Measurements from ENCODE around the gene PRKCA. TPM values are rescaled to one million over a fixed set of nuclear protein-coding genes. Genes with fewer than 3 reads are reported as not detected.

Gene PRKCA
- total and polyA plus RNA-seq, 9 of the 15 experiments (the other 6 are each of a cell fraction or from before 2014, with no cell fraction given) = 3.2 to 33.0 (median 17.8) TPM

DNA sequence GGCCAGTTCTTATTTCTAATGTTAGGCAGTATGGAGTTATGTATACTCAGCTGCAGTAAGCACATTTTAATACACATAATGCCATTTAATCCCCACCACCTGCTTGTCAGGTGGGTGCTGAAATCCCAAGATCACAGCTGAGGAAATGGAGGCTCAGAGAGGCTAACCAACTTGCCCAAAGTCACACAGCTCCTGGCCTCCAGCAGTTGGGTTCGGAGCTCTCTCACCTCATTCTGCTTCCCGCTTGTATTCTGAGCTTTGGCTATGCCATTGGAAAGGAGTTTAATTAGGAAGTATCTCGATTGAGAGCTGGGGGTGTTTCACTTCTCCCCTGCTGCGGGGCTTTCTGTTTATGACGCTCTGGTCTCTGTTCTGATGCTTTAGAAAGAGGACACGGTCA, 459.9 kb downstream of the PRKCA start:
- FAIRE-seq = no peak
- TF ChIP-seq, protein P1, sequence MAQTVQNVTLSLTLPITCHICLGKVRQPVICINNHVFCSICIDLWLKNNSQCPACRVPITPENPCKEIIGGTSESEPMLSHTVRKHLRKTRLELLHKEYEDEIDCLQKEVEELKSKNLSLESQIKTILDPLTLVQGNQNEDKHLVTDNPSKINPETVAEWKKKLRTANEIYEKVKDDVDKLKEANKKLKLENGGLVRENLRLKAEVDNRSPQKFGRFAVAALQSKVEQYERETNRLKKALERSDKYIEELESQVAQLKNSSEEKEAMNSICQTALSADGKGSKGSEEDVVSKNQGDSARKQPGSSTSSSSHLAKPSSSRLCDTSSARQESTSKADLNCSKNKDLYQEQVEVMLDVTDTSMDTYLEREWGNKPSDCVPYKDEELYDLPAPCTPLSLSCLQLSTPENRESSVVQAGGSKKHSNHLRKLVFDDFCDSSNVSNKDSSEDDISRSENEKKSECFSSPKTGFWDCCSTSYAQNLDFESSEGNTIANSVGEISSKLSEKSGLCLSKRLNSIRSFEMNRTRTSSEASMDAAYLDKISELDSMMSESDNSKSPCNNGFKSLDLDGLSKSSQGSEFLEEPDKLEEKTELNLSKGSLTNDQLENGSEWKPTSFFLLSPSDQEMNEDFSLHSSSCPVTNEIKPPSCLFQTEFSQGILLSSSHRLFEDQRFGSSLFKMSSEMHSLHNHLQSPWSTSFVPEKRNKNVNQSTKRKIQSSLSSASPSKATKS (CRISPR knock-in tag; IDR thresholded peaks at IDR 0.05) = no peak
- TF ChIP-seq ZNF717 (CRISPR knock-in tag; IDR thresholded peaks at IDR 0.05) (no peak), TAF1 (IDR thresholded peaks at IDR 0.05; ENCODE audit: control insufficient read depth, extremely low read depth, insufficient read depth, low read length, severe bottlenecking) (no peak), KDM1A (IDR thresholded peaks at IDR 0.05) (0 out of 4 replicates have a peak, but pooled peaks of 1 of the 2 experiments have one; percentile 8), RBM25 (IDR thresholded peaks at IDR 0.05; ENCODE audit: low read depth, low read length, severe bottlenecking) (peak; percentile 82), ZNF23 (CRISPR knock-in tag; IDR thresholded peaks at IDR 0.05) (no peak), BRD9 (IDR thresholded peaks at IDR 0.05; ENCODE audit: low read depth, partially characterized antibody) (peak; percentile 77), ZFP36 (IDR thresholded peaks at IDR 0.05; ENCODE audit: low read depth, low read length, partially characterized antibody) (peak; percentile 72)
- TF ChIP-seq, protein P2, sequence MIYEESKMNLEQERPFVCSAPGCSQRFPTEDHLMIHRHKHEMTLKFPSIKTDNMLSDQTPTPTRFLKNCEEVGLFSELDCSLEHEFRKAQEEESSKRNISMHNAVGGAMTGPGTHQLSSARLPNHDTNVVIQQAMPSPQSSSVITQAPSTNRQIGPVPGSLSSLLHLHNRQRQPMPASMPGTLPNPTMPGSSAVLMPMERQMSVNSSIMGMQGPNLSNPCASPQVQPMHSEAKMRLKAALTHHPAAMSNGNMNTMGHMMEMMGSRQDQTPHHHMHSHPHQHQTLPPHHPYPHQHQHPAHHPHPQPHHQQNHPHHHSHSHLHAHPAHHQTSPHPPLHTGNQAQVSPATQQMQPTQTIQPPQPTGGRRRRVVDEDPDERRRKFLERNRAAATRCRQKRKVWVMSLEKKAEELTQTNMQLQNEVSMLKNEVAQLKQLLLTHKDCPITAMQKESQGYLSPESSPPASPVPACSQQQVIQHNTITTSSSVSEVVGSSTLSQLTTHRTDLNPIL (CRISPR knock-in tag; IDR thresholded peaks at IDR 0.05) = no peak
- TF ChIP-seq, protein P3, sequence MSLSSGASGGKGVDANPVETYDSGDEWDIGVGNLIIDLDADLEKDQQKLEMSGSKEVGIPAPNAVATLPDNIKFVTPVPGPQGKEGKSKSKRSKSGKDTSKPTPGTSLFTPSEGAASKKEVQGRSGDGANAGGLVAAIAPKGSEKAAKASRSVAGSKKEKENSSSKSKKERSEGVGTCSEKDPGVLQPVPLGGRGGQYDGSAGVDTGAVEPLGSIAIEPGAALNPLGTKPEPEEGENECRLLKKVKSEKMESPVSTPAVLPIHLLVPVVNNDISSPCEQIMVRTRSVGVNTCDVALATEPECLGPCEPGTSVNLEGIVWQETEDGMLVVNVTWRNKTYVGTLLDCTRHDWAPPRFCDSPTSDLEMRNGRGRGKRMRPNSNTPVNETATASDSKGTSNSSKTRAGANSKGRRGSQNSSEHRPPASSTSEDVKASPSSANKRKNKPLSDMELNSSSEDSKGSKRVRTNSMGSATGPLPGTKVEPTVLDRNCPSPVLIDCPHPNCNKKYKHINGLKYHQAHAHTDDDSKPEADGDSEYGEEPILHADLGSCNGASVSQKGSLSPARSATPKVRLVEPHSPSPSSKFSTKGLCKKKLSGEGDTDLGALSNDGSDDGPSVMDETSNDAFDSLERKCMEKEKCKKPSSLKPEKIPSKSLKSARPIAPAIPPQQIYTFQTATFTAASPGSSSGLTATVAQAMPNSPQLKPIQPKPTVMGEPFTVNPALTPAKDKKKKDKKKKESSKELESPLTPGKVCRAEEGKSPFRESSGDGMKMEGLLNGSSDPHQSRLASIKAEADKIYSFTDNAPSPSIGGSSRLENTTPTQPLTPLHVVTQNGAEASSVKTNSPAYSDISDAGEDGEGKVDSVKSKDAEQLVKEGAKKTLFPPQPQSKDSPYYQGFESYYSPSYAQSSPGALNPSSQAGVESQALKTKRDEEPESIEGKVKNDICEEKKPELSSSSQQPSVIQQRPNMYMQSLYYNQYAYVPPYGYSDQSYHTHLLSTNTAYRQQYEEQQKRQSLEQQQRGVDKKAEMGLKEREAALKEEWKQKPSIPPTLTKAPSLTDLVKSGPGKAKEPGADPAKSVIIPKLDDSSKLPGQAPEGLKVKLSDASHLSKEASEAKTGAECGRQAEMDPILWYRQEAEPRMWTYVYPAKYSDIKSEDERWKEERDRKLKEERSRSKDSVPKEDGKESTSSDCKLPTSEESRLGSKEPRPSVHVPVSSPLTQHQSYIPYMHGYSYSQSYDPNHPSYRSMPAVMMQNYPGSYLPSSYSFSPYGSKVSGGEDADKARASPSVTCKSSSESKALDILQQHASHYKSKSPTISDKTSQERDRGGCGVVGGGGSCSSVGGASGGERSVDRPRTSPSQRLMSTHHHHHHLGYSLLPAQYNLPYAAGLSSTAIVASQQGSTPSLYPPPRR (CRISPR knock-in tag; IDR thresholded peaks at IDR 0.05; ENCODE audit: borderline replicate concordance) = no peak
- Histone ChIP-seq H3K9ac (ENCODE audit: insufficient read depth in 1 of 2, low read depth in 2 of 2, low read length in 2 of 2) (no peak overlapping the region), H3K4me3 (no peak overlapping the region), H2AFZ (ENCODE audit: low read depth, low read length) (no peak overlapping the region), H3K9me3 (replicated peaks; ENCODE audit: control insufficient read depth, insufficient read depth, low read depth, low read length) (no peaks in the 10 kb centered on the region), H3K27me3 (ENCODE audit: control insufficient read depth in 2 of 2, insufficient read depth in 2 of 2, low read length in 2 of 2) (no peaks in the 10 kb centered on the region), H3K4me1 (replicated peaks in 1 of 2; ENCODE audit: control insufficient read depth in 2 of 2, insufficient read depth in 2 of 2, low read length in 2 of 2) (no peaks in the 10 kb centered on the region), H3K79me2 (ENCODE audit: control insufficient read depth, insufficient read depth, low read length) (no peaks in the 10 kb centered on the region), H3K27ac (ENCODE audit: extremely low read depth, low read depth, low read length) (no peak overlapping the region), H4K20me1 (replicated peaks; ENCODE audit: control insufficient read depth, insufficient read depth, low read length) (no peaks in the 10 kb centered on the region), H3K9me1 (ENCODE audit: control insufficient read depth, insufficient read depth, low read length) (no peaks in the 10 kb centered on the region), H3K36me3 (ENCODE audit: control insufficient read depth, insufficient read depth, low read length) (no peaks in the 10 kb centered on the region; the same call in 2 of the 3 replicates), H3K4me2 (ENCODE audit: insufficient read depth, low read length) (no peak overlapping the region)
- ATAC-seq = no peak
- ChIA-PET POLR2A (no interaction called here), CTCF (ENCODE audit: low intra/inter-chr PET ratio) (no interaction called here)
- in situ Hi-C loops (cut with MboI) (no loop called here), intact Hi-C loops (cut with micrococcal nuclease) (no loop called here)
- no TSS peak for BruUV-seq (replicated peaks)
- 68% methylated on average over 4 of the region's 6 CpGs for WGBS (ENCODE audit: insufficient coverage, low coverage, missing lambda C conversion rate)
- DNase-seq (ENCODE audit: extremely low read depth in 1 of 4, low spot score in 3 of 4) = no peak

All from K562 (cell line).